ENCODE measurements around the gene HECTD4. TPM values are rescaled to one million over a fixed set of nuclear protein-coding genes. Genes with fewer than 3 reads are reported as not detected.

HECTD4 gene
- total and polyA plus RNA-seq, 2 experiments from 2014 or later = 25.7 to 36.9 TPM

DNA sequence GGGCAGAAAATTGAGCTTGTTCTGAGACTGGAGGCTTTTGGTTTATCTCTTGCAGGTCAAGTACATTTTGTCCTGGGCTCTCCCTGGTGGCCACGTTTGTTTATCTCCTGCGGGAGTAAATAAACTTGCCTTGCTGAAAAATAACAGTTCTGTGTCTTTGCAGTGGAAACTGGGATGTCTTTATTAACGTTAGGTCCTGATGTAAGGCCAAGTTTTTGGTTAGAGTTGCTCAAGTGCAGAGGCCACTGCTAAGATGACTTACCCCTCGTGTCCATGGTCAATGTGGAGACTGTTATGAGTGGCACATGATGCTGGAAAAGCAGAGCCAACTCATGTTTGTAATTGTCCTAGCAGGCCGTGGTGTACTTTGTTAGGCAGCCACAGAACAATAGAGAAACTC is 40.3 kb upstream of the HECTD4 start (continued):
- TF ChIP-seq, protein P1, sequence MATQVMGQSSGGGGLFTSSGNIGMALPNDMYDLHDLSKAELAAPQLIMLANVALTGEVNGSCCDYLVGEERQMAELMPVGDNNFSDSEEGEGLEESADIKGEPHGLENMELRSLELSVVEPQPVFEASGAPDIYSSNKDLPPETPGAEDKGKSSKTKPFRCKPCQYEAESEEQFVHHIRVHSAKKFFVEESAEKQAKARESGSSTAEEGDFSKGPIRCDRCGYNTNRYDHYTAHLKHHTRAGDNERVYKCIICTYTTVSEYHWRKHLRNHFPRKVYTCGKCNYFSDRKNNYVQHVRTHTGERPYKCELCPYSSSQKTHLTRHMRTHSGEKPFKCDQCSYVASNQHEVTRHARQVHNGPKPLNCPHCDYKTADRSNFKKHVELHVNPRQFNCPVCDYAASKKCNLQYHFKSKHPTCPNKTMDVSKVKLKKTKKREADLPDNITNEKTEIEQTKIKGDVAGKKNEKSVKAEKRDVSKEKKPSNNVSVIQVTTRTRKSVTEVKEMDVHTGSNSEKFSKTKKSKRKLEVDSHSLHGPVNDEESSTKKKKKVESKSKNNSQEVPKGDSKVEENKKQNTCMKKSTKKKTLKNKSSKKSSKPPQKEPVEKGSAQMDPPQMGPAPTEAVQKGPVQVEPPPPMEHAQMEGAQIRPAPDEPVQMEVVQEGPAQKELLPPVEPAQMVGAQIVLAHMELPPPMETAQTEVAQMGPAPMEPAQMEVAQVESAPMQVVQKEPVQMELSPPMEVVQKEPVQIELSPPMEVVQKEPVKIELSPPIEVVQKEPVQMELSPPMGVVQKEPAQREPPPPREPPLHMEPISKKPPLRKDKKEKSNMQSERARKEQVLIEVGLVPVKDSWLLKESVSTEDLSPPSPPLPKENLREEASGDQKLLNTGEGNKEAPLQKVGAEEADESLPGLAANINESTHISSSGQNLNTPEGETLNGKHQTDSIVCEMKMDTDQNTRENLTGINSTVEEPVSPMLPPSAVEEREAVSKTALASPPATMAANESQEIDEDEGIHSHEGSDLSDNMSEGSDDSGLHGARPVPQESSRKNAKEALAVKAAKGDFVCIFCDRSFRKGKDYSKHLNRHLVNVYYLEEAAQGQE (IDR thresholded peaks at IDR 0.05; ENCODE audit: unreplicated experiment) = no peak
- TF ChIP-seq, protein P2, sequence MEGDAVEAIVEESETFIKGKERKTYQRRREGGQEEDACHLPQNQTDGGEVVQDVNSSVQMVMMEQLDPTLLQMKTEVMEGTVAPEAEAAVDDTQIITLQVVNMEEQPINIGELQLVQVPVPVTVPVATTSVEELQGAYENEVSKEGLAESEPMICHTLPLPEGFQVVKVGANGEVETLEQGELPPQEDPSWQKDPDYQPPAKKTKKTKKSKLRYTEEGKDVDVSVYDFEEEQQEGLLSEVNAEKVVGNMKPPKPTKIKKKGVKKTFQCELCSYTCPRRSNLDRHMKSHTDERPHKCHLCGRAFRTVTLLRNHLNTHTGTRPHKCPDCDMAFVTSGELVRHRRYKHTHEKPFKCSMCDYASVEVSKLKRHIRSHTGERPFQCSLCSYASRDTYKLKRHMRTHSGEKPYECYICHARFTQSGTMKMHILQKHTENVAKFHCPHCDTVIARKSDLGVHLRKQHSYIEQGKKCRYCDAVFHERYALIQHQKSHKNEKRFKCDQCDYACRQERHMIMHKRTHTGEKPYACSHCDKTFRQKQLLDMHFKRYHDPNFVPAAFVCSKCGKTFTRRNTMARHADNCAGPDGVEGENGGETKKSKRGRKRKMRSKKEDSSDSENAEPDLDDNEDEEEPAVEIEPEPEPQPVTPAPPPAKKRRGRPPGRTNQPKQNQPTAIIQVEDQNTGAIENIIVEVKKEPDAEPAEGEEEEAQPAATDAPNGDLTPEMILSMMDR (conservative IDR thresholded peaks at IDR 0.05; ENCODE audit: low read depth in 2 of 2) = no peak
- no peak for TF ChIP-seq EZH2phosphoT487 (IDR thresholded peaks at IDR 0.05; ENCODE audit: unreplicated experiment)
- no peak for TF ChIP-seq STAT1 (IDR thresholded peaks at IDR 0.05; ENCODE audit: unreplicated experiment)

DNA sequence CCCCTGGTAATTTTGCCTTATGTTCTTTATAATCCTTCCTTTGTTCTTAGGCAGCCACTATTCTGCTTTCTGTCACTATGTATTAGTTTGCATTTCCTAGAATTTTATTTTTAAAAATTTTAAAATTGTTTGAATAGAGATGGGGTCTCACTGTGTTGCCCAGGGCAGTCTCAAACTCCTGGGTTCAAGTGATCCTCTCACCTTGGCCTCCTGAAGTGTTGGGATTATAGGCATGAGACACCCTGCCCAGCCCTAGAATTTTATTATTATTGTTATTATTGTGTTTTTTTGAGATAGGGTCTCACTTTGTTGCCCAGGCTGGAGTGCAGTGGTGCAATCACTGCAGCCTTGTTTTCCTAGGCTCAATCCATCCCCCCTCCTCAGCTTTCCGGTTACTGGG is 39.1 kb upstream of the HECTD4 start:
- H2AFZ ChIP-seq = no peak overlapping the region
- no peaks in the 10 kb centered on the region for H3K9me2 ChIP-seq (ENCODE audit: insufficient read depth)
- Mint-ChIP-seq H3K4me1 (peaks cover 5% of the 10 kb centered on the region), H3K27ac (no peak overlapping the region), H3K9me3 (no peaks in the 10 kb centered on the region; the same call in 1 of the 3 replicates), H3K36me3 (ENCODE audit: low read depth) (peaks cover 4% of the 10 kb centered on the region; the same call in 1 of the 3 replicates), H3K4me3 (no peak overlapping the region), H3K27me3 (ENCODE audit: insufficient read depth, low read depth, poor library complexity) (peaks cover 18% of the 10 kb centered on the region)
- H4K20me1 ChIP-seq (replicated peaks; ENCODE audit: insufficient read depth) = peaks cover 42% of the 10 kb centered on the region
- ATAC-seq = no peak
- peaks cover 81% of the 10 kb centered on the region for H3K79me2 ChIP-seq (replicated peaks; ENCODE audit: insufficient read depth)
- no peak for DNase-seq (ENCODE audit: low spot score)
- no peaks in the 10 kb centered on the region for H3K27me3 ChIP-seq (ENCODE audit: insufficient read depth)
- TF ChIP-seq STAT1 (IDR thresholded peaks at IDR 0.05; ENCODE audit: unreplicated experiment) (no peak), JUNB (IDR thresholded peaks at IDR 0.05; ENCODE audit: unreplicated experiment) (no peak), ZNF462 (CRISPR knock-in tag; IDR thresholded peaks at IDR 0.05) (no peak), NANOG (IDR thresholded peaks at IDR 0.05; ENCODE audit: borderline replicate concordance) (no peak), EZH2phosphoT487 (IDR thresholded peaks at IDR 0.05; ENCODE audit: unreplicated experiment) (no peak)
- TF ChIP-seq, protein P2 (conservative IDR thresholded peaks at IDR 0.05; ENCODE audit: low read depth in 2 of 2) = no peak
- TF ChIP-seq, protein P3, sequence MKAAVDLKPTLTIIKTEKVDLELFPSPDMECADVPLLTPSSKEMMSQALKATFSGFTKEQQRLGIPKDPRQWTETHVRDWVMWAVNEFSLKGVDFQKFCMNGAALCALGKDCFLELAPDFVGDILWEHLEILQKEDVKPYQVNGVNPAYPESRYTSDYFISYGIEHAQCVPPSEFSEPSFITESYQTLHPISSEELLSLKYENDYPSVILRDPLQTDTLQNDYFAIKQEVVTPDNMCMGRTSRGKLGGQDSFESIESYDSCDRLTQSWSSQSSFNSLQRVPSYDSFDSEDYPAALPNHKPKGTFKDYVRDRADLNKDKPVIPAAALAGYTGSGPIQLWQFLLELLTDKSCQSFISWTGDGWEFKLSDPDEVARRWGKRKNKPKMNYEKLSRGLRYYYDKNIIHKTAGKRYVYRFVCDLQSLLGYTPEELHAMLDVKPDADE (IDR thresholded peaks at IDR 0.05) = no peak
- no peak overlapping the region for H3K4me2 ChIP-seq
- peaks cover 16% of the 10 kb centered on the region; the same call in 1 of the 2 replicates for H3K4me1 ChIP-seq (ENCODE audit: insufficient read depth)
- H3K27ac ChIP-seq (ENCODE audit: low read depth) = no peak overlapping the region
- H3K36me3 ChIP-seq (ENCODE audit: insufficient read depth) = no peaks in the 10 kb centered on the region
- H3K4me3 ChIP-seq = no peak overlapping the region
- 0 out of 2 replicates have a peak, but pooled peaks cover 14% of the 10 kb centered on the region for H3F3A ChIP-seq (replicated peaks; ENCODE audit: low read depth)

Data from GM23338 (cell line).